GM10248 (cell line): Measurements from ENCODE around the gene DEFB129.
"Not testable (repeated sequence)": the region's sequence is repeated elsewhere in the genome, so short reads cannot be mapped to it uniquely, and the experiment has no call there.

Experiments
- CTCF ChIA-PET: fragments of 300-600 bp; sonication (Branson Sonifier 250); formaldehyde crosslinking; extraction: SDS; loops from one replicate; lab custom pipeline; 2021; ENCODE audit warnings: antibody characterized with exemption; lab: Yijun Ruan, JAX
- POLR2A ChIA-PET: fragments of 350-650 bp; sonication (Branson Sonifier 250); formaldehyde crosslinking; extraction: SDS; loops from one replicate; lab custom pipeline; 2020; ENCODE audit warnings: antibody characterized with exemption; lab: Yijun Ruan, JAX
- DNase-seq: peaks from one replicate; pipeline ENCODE4 v3.0.0; 2012; ENCODE audit errors: extremely low spot score
- TF ChIP-seq, protein P1 (sequence below): IDR thresholded peaks from 2 replicates; pipeline ENCODE4 v1.5.1; 2012; ENCODE audit warnings: mild to moderate bottlenecking, low read depth; ENCODE audit errors: extremely low read depth, missing control alignments, control extremely low read depth

The DEFB129 gene, protein sequence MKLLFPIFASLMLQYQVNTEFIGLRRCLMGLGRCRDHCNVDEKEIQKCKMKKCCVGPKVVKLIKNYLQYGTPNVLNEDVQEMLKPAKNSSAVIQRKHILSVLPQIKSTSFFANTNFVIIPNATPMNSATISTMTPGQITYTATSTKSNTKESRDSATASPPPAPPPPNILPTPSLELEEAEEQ

GRCh38 chr20:226958-227357 is at the start of gene DEFB129:
TSS of gene DEFB129 (plus strand) at chr20:227258. CDS start at chr20:227289, 31 bp downstream.
- DNase-seq: no peak
- ChIA-PET CTCF (interaction anchor here (1.0 to 1.9 kb wide), 6 partner anchors 9 to 103 kb away, joined by 4 to 9 read pairs (median 6); no protein-coding TSS in a partner anchor), POLR2A (no interaction called here)
- TF ChIP-seq, protein P1, sequence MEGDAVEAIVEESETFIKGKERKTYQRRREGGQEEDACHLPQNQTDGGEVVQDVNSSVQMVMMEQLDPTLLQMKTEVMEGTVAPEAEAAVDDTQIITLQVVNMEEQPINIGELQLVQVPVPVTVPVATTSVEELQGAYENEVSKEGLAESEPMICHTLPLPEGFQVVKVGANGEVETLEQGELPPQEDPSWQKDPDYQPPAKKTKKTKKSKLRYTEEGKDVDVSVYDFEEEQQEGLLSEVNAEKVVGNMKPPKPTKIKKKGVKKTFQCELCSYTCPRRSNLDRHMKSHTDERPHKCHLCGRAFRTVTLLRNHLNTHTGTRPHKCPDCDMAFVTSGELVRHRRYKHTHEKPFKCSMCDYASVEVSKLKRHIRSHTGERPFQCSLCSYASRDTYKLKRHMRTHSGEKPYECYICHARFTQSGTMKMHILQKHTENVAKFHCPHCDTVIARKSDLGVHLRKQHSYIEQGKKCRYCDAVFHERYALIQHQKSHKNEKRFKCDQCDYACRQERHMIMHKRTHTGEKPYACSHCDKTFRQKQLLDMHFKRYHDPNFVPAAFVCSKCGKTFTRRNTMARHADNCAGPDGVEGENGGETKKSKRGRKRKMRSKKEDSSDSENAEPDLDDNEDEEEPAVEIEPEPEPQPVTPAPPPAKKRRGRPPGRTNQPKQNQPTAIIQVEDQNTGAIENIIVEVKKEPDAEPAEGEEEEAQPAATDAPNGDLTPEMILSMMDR: no peak

DNA sequence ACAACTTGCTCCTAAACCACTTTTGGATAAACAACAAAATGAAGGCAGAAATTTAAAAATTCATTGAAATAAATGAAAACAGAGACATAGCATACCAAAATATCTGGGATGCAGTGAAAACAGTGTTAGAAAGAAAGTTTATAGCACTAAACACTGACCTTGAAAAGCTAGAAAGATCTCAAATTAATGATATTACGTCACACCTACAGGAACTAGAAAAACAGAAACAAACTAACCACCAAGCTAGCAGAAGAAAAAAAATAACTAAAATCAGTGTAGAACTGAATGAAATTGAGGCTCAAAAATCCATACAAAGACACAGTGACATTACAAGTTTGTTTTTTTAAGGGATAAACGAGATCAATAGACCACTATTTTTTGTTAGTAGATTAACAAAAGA is 42.8 kb upstream of the DEFB129 start:
- ChIA-PET POLR2A (no interaction called here), CTCF (no interaction called here)
- TF ChIP-seq, protein P1: no peak
- DNase-seq: no peak

GRCh38 chr20:187733-188132 is 39.3 kb upstream of the DEFB129 start:
- POLR2A ChIA-PET: no interaction called here
- TF ChIP-seq, protein P1: no peak
- CTCF ChIA-PET: no interaction called here
- DNase-seq: no peak

- ChIA-PET CTCF (no interaction called here), POLR2A (no interaction called here)
- TF ChIP-seq, protein P1: no peak
- DNase-seq: no peak
Measured at GRCh38 chr20:189611-190010, 37.4 kb upstream of the DEFB129 start, which contains the start of gene DEFB128. TSS of gene DEFB128 (minus strand) at chr20:189711. CDS start at chr20:189623, 88 bp downstream.

GRCh38 chr20:198225-198624 is 28.8 kb upstream of the DEFB129 start:
- no peak for DNase-seq
- TF ChIP-seq, protein P1: no peak
- POLR2A ChIA-PET: no interaction called here
- CTCF ChIA-PET: interaction anchor here (1.3 kb wide), 1 partner anchor 10 kb away, joined by 3 read pairs; no protein-coding TSS in a partner anchor

- no peak for DNase-seq
- ChIA-PET CTCF (interaction anchor here (0.8 to 1.9 kb wide), 3 partner anchors 20 to 66 kb away, joined by 3 to 5 read pairs (median 5); no protein-coding TSS in a partner anchor), POLR2A (no interaction called here)
- TF ChIP-seq, protein P1: no peak
Measured at GRCh38 chr20:199996-200395, 27.1 kb upstream of the DEFB129 start.

DNA sequence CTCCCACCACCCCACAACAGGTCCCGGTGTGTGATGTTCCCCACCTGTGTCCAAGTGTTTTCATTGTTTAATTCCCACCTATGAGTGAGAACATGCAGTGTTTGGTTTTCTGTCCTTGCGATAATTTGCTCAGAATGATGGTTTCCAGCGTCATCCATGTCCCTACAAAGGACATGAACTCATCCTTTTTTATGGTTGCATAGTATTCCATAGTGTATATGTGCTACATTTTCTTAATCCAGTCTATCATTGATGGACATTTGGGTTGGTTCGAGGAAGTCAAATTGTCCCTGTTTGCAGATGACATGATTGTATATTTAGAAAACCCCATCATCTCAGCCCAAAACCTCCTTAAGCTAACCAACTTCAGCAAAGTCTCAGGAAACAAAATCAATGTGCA is 23.4 kb upstream of the DEFB129 start:
- POLR2A ChIA-PET, CTCF ChIA-PET, DNase-seq: not testable (repeated sequence)
